Measurements from ENCODE around the gene RIN3.
"Not testable (repeated sequence)": the region's sequence is repeated elsewhere in the genome, so short reads cannot be mapped to it uniquely, and the experiment has no call there.

Gene RIN3

GRCh38 chr14:92670643-92671366 lies 157.2 kb downstream of the RIN3 start:
- DNase-seq (ENCODE audit: low spot score), result peak; percentile 58

DNA sequence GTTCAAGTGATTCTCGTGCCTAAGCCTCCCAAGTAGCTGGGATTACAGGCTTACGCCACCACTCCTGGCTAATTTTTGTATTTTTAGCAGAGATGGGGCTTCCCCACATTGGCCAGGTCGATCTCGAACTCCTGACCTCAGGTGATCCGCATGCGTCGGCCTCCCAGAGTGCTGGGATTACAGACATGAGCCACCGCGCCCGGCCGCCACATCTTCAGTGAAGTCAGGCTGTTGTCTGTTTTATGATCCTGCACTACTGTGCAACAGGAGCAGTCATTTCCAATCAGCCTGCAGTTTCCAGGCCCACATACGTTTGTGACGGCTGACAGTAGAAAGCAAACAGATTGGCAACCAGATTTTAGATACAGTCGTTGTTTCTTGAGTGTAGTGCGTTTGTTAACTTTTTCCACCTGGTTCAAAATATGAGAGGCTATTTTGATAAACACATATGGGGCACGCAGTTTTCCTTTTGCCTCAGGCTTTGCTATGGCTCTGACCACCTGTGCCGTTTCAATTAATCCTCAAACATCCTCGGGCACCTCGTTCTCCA lies 160.1 kb downstream of the RIN3 start:
- no peak for DNase-seq (ENCODE audit: low spot score)

- DNase-seq (ENCODE audit: low spot score), result no peak
These were observed 161.8 kb downstream of the RIN3 start for GRCh38 chr14:92675421-92675820.

DNA sequence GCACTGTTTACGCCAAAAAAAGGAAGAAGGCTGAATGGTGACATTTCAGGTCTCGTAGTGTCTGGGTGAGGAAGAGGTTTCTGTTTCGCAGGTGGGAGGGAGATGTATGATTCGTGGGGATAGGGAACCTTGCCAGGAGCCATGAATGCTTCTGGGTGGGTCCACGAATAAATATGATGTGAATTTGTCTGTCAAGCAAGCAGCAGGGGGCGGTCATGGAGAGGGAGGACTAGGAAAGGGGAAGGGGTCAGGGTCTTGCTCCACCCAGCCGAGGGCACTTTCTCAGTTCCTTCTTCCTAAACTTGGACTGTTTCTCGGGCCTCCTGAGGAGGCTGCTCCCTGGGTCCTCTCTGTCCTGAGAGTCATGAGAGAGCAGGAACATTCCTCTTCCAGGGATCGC lies 162.4 kb downstream of the RIN3 start:
- DNase-seq (ENCODE audit: low spot score), result no peak

DNA sequence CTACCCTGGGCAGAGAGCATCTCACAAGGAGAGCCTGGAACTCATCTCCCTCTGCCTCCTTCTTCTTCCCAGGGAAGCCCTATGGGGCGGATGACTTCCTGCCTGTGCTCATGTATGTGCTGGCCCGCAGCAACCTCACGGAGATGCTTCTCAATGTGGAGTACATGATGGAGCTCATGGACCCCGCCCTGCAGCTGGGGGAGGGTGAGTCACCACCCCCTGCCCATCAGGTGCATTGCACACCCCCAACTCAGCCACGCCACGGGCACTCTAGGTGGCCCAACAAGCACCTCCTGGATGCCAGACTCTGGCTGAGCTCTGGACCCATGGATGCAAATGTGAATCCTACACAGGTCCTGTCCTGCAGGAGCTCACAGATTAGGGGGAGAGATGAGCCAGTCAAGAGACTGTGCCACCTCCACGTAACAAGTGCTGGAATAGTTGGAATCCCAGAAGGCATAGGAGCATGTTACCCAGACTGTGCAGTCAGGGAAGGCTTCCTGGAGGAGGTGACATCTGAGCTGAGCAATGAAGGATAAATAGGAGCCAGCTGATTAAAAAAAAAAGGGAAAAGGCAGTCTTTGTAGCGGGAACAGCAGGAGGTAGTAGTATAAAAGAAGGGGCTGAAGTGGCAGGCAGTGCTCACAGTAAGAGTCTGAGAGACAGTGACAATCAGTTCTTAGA lies 163.0 kb downstream of the RIN3 start:
- DNase-seq (ENCODE audit: low spot score), result no peak

DNA sequence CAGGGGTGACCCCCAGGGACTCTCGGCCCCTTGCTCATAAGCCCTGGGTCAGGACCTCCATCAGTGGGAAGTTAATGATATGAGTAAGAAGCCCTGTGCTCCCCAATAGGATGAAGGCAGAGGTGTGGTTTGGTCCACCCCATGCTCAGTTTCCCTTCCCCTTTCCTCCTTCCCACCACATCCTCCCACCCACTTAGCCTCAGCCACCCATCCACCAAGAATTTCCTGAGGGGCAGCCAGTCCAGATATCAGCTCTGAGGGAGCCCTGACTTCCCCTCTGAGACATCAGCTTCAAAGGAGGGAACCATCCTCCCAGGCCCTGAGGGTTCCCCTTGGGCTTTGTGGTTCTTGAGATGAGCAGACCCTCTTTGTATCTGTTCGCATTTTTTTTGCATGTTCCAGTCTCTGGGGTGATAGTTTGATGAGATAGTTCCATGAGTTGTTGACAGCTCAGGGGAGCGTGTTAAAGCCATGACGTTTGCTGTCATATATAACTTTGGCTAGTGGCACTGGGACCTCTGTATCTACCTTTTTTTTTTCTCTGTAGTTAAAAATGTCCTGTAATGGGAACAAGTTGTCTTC lies 163.6 kb downstream of the RIN3 start:
- no peak for DNase-seq (ENCODE audit: low spot score)

GRCh38 chr14:92677955-92678354 lies 164.4 kb downstream of the RIN3 start:
- no peak for DNase-seq (ENCODE audit: low spot score)

GRCh38 chr14:92678766-92679165 lies 165.2 kb downstream of the RIN3 start:
- no peak for DNase-seq (ENCODE audit: low spot score)

GRCh38 chr14:92679246-92679645 lies 165.7 kb downstream of the RIN3 start:
- DNase-seq (ENCODE audit: low spot score), result no peak

DNA sequence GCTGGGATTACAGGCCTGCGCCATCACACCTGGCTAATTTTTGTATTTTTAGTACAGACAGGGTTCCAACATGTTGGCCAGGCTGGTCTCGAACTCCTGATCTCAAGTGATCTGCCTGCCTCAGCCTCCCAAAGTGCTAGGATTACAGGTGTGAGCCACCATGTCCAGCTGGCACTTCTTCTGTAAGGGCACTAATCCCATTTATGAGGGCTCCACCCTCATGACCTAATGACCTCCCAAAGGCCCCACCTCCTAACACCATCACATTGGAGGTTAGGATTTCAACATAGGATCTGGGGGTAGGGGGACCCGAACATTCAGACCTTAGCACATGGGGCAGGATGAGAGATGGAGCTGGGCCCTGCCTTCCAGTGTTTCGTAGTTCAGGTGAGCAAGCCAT lies 166.7 kb downstream of the RIN3 start:
- not testable (repeated sequence) for DNase-seq (ENCODE audit: low spot score)

DNA sequence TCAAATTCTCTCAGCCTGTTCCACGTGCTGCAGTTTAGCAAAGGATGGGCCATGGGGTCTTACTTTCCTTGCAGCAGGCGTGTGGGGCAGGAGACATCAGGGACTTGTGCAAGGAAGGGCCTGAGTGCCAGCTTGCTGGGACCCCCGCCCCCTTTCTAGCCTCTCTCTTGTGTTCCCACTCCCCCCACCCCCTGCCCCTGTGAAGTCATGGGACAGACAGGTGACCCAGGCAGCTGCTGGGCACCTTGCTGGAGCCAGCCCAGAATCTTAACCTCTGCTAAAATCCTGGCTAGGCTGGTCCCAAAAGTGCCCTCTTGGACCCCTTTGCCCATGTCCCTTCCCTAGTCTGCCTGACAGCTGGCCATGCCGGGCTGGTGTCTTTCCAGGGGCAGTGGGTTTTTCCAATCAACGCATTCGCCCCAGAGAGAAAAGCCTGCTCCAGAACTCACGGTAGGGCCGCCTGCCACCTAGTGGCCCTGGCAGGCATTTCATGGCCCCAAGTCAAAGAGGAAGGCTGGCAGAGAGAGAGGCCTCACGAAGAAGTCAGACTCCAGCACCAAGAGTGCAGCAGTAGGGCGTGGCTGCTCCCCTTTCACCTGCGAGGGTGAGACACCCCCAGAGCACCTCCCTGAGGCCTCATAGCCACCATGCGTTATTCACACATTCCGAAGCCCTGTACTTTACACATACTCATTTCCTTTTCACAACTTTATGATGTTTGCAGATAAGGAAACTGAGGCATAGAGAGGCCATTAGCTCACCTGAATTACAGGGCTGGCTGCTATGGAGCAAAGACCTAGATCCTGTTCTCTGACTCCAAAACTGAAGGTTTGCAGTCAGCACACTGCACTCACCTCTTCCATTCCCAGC lies 167.4 kb downstream of the RIN3 start:
- DNase-seq (ENCODE audit: low spot score), result peak; percentile 71

GRCh38 chr14:92683041-92683440 lies 169.5 kb downstream of the RIN3 start:
- DNase-seq (ENCODE audit: low spot score), result no peak

GRCh38 chr14:92684801-92685560 lies 171.4 kb downstream of the RIN3 start:
- DNase-seq (ENCODE audit: low spot score), result no peak

GRCh38 chr14:92685784-92686355 lies 172.3 kb downstream of the RIN3 start:
- no peak for DNase-seq (ENCODE audit: low spot score)

- DNase-seq (ENCODE audit: low spot score), result no peak
These were observed 172.9 kb downstream of the RIN3 start for GRCh38 chr14:92686411-92686899.

- DNase-seq (ENCODE audit: low spot score), result peak; percentile 74
These were observed 173.4 kb downstream of the RIN3 start for GRCh38 chr14:92686900-92687427.

DNA sequence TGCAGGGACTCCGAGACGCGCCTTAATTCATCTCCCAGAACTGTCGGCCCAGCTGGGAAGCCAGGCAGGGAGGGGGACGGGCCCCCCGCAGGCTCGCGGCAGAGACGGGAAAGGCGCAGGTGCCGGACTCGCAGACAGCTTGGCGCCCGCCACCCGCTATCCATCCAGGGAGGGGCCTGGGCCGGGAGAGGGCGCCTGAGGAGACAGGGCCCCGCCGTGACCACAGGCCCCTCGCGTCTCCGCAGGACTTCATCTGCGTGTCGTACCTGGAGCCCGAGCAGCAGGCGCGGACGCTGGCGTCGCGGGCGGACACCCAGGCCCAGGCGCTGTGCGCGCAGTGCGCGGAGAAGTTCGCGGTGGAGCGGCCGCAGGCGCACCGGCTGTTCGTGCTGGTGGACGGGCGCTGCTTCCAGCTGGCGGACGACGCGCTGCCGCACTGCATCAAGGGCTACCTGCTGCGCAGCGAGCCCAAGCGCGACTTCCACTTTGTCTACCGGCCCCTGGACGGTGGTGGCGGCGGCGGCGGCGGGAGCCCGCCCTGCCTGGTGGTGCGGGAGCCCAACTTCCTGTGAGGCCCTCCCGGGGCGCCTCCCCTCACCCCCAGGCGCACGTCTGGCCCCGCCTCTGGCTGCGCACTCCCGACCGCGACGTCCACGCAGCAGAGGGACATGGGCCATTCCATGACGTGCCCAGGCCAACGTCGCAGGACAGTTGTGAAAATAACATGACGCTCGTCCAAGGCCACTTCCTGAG lies 174.3 kb downstream of the RIN3 start:
- DNase-seq (ENCODE audit: low spot score), result peak; percentile 26

DNA sequence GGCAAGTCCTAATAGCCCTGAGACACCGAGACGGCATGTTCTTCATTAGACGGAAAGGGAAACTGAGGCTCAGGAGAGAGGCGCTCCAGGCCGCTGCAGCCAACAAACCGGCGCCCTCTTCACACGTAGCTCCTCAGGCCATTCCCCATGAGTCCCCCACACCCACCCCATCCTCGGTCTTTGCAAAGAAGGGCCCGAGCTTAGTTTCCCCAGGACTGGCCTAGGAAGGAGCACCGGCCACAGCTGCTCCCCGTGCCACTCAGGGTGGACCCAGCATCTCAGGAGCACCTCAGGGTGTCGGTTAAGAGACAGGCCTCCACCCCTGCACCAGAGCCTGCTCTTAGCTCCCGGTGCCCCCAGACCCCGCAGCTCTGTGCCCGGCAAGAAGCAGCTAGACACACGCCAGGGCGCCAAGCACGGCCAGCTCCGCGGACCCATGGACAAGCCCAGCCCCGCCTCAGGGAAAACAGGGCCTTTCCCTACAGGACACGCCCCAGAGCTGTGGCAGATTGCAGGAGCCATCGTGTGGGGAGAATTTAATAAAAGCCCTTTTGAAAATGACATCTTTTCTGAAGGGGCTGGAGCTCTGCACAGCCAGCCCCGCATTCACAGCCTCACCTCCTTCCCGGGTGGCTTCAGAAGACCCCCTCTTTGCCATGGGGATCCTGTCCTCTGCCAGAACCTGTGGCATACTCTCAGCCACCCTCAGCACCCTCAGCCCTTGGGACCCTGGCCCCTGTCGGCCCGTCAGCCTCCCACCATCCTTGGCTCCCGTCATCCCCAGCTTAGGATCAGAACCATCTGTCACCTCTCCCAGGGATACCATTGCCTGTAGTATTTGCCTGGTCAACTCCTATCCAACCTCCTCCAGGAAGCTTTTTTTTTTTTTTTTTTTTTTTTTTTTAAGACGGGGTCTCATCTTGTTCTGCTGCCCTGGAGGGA lies 175.1 kb downstream of the RIN3 start:
- no peak for DNase-seq (ENCODE audit: low spot score)
